OCI-LY3 (cell line): ENCODE data around the gene PLS1.

Source experiments
- H2AFZ ChIP-seq: fragments of 200-600, 300-600 bp; shearing (Covaris generic); 2 replicates; pipeline ENCODE4 v1.6.0; 2014; ENCODE audit warnings: antibody characterized with exemption, low read depth, low read length
- H3K27ac ChIP-seq: fragments of 200-600, 300-600 bp; sonication (generic); 2 replicates; pipeline ENCODE4 v1.5.1; 2014; ENCODE audit warnings: mild to moderate bottlenecking, low read length, moderate library complexity, mixed read lengths
- H3K27me3 ChIP-seq: fragments of 200-600, 300-600 bp; sonication (generic); 2 replicates; pipeline ENCODE4 v1.6.1; 2014; ENCODE audit warnings: low read depth, low read length, mixed read lengths
- H3K36me3 ChIP-seq: fragments of 200-600, 300-600 bp; sonication (generic); replicated peaks from 2 replicates; pipeline ENCODE3; 2014; ENCODE audit warnings: low read depth, low read length, mixed read lengths
- H3K4me1 ChIP-seq: fragments of 300-600, 200-600 bp; sonication (generic); 2 replicates; pipeline ENCODE4 v1.6.1; 2014; ENCODE audit warnings: low read length, mixed read lengths
- H3K4me2 ChIP-seq: fragments of 200-600, 300-600 bp; sonication (generic); 2 replicates; pipeline ENCODE4 v1.6.1; 2014; ENCODE audit warnings: low read length, mixed read lengths
- H3K4me3 ChIP-seq: fragments of 300-600, 200-600 bp; sonication (generic); 2 replicates; pipeline ENCODE4 v1.5.1; 2014; ENCODE audit warnings: antibody characterized with exemption, mild to moderate bottlenecking, low read length, moderate library complexity
- H3K79me2 ChIP-seq: fragments of 300-600, 200-600 bp; shearing (Covaris generic); 2 replicates; pipeline ENCODE4 v1.6.1; 2014; ENCODE audit warnings: mild to moderate bottlenecking, low read length, mixed read lengths
- H3K9ac ChIP-seq: fragments of 300-600, 200-600 bp; shearing (Covaris generic); 2 replicates; pipeline ENCODE4 v1.6.0; 2014; ENCODE audit warnings: mild to moderate bottlenecking, low read length, moderate library complexity
- H3K9me3 ChIP-seq: fragments of 200-600, 300-600 bp; shearing (Covaris generic); 2 replicates; pipeline ENCODE4 v1.6.1; 2014; ENCODE audit warnings: low read length, mixed read lengths; ENCODE audit not compliant: insufficient read depth
- H4K20me1 ChIP-seq: fragments of 200-600, 300-600 bp; sonication (generic); 2 replicates; pipeline ENCODE4 v1.6.1; 2016; ENCODE audit warnings: low read length, mixed read lengths; ENCODE audit not compliant: insufficient read depth
- EZH2phosphoT487 ChIP-seq: fragments of 200-600 bp; shearing (Covaris generic); IDR thresholded peaks from 2 replicates; pipeline ENCODE4 v1.6.1; 2018; ENCODE audit warnings: antibody characterized with exemption, mixed run types, low read depth
- TF ChIP-seq, protein P1 (sequence below): fragments of 200-600, 300-600 bp; sonication (generic); IDR thresholded peaks from 2 replicates; pipeline ENCODE4 v1.5.1; 2014; ENCODE audit warnings: antibody characterized with exemption, low read length, low read depth

The PLS1 gene

DNA sequence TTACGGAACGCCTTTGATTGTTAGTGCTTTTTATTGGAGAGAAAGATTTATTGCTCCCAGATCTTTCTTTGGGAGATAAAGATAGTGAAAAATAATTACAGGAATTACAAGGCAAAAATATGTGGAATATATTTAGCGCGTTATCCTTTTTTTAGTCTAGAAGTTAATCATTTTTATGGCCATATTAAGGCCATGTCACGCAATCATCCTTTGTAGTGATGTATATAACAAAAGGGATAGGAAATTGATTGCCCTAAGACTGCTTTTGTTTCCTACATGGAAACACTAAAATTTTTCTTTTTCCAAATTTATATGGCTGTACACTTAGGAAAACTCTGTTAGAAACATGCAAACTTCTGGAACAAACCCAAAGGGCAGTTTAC lies 129.2 kb downstream of the PLS1 start:
- TF ChIP-seq, protein P1, sequence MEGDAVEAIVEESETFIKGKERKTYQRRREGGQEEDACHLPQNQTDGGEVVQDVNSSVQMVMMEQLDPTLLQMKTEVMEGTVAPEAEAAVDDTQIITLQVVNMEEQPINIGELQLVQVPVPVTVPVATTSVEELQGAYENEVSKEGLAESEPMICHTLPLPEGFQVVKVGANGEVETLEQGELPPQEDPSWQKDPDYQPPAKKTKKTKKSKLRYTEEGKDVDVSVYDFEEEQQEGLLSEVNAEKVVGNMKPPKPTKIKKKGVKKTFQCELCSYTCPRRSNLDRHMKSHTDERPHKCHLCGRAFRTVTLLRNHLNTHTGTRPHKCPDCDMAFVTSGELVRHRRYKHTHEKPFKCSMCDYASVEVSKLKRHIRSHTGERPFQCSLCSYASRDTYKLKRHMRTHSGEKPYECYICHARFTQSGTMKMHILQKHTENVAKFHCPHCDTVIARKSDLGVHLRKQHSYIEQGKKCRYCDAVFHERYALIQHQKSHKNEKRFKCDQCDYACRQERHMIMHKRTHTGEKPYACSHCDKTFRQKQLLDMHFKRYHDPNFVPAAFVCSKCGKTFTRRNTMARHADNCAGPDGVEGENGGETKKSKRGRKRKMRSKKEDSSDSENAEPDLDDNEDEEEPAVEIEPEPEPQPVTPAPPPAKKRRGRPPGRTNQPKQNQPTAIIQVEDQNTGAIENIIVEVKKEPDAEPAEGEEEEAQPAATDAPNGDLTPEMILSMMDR, result no peak
- no peak for TF ChIP-seq EZH2phosphoT487
- Histone ChIP-seq H3K27ac (no peak overlapping the region), H3K4me1 (peaks cover 7% of the 10 kb centered on the region), H4K20me1 (no peaks in the 10 kb centered on the region), H3K27me3 (no peaks in the 10 kb centered on the region), H3K9ac (peak overlapping the region; percentile 71), H3K4me3 (peak overlapping the region; percentile 97), H3K36me3 (no peaks in the 10 kb centered on the region), H3K79me2 (peaks cover 5% of the 10 kb centered on the region; the same call in 1 of the 2 replicates), H2AFZ (no peak overlapping the region), H3K4me2 (peak overlapping the region; percentile 93), H3K9me3 (no peaks in the 10 kb centered on the region)

DNA sequence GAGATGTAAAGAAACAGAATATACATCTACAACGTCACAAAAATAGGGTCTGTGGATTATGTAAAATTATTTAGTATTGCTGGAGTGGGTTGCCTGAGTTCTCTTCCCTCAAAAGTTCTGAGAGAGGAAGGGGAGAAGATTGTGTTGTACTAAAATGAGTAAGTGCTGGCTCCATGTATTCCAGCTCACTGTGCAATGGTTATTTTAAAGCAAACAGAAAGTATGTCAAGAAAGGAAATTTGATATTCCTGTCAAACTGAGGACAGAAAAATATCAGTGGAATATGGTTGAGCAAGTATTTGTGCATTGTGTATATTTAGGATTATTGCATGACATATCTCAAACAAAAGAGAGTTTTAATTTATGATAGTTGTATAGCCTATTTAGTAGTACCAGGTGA lies 129.8 kb downstream of the PLS1 start:
- H3K79me2 ChIP-seq, result peaks cover 5% of the 10 kb centered on the region; the same call in 1 of the 2 replicates
- no peaks in the 10 kb centered on the region for H4K20me1 ChIP-seq
- no peaks in the 10 kb centered on the region for H3K36me3 ChIP-seq
- H3K9ac ChIP-seq, result no peak overlapping the region
- no peak overlapping the region for H3K27ac ChIP-seq
- H3K4me1 ChIP-seq, result peaks cover 7% of the 10 kb centered on the region
- TF ChIP-seq, protein P1, result no peak
- no peak for TF ChIP-seq EZH2phosphoT487
- no peak overlapping the region for H2AFZ ChIP-seq
- H3K4me3 ChIP-seq, result no peak overlapping the region
- H3K4me2 ChIP-seq, result no peak overlapping the region
- H3K9me3 ChIP-seq, result no peaks in the 10 kb centered on the region
- H3K27me3 ChIP-seq, result no peaks in the 10 kb centered on the region

DNA sequence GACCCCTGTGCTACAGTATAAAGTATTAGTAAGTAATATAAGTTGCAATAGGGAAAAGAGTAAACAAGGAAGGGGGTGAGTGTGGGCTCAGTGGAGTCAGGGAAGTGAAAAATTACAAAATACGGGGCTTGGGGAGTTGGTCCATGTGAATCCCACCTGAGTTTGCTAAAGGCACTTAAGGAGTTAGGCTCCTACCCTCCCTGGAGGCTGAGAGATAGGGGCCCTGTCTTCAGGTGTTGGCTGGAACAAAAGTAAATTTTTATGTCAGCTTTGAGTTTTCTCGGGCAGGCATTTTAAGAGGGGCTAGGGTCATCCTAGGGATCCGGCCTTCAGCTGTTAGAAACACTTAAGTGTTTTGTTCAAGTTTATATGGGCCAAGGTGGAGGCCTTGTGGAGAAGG lies 135.9 kb downstream of the PLS1 start:
- Histone ChIP-seq H3K4me3 (no peak overlapping the region), H4K20me1 (no peaks in the 10 kb centered on the region), H3K27me3 (no peaks in the 10 kb centered on the region), H3K4me1 (no peaks in the 10 kb centered on the region), H3K9ac (no peak overlapping the region), H2AFZ (no peak overlapping the region), H3K79me2 (no peaks in the 10 kb centered on the region), H3K36me3 (no peaks in the 10 kb centered on the region), H3K27ac (no peak overlapping the region), H3K4me2 (no peak overlapping the region), H3K9me3 (no peaks in the 10 kb centered on the region)
- TF ChIP-seq EZH2phosphoT487, result no peak
- TF ChIP-seq, protein P1, result no peak

DNA sequence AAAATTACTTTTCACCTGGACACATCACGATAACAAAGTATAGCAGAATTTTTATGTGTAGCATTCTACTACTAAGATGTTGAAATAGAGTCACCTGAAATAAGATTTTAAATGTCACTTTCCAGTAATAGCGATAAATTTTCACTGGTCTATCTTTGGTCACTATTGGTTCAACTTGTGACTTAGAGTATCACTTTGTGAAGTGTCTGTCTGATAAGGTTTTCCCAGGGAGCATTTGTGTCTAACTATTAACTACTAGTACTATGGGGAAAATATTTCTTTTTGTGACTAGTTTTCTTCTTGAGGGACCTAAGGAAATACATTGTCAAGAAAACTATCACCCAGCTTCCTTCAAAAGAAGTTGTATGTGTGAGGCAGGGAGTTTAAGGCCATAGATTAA lies 138.6 kb downstream of the PLS1 start:
- no peak overlapping the region for H3K4me2 ChIP-seq
- H3K4me3 ChIP-seq, result no peak overlapping the region
- TF ChIP-seq, protein P1, result no peak
- no peak for TF ChIP-seq EZH2phosphoT487
- no peaks in the 10 kb centered on the region for H3K9me3 ChIP-seq
- no peak overlapping the region for H3K27ac ChIP-seq
- H3K9ac ChIP-seq, result no peak overlapping the region
- H3K27me3 ChIP-seq, result no peaks in the 10 kb centered on the region
- H2AFZ ChIP-seq, result no peak overlapping the region
- H3K79me2 ChIP-seq, result no peaks in the 10 kb centered on the region
- no peaks in the 10 kb centered on the region for H3K36me3 ChIP-seq
- no peaks in the 10 kb centered on the region for H3K4me1 ChIP-seq
- H4K20me1 ChIP-seq, result no peaks in the 10 kb centered on the region
